SK-N-SH (cell line): ENCODE measurements around the gene TMEM185A. TPM values are rescaled to one million over a fixed set of nuclear protein-coding genes. Genes with fewer than 3 reads are reported as not detected.

Experiments
- CTCF ChIA-PET: fragments of 300-600, 350-600 bp; formaldehyde crosslinking; extraction: SDS; loops from one replicate; lab custom pipeline; 2021; lab: Yijun Ruan, JAX
- POLR2A ChIA-PET: fragments of 350-600 bp; sonication (Branson Sonifier 250); formaldehyde crosslinking; extraction: SDS; loops from one replicate; lab custom pipeline; 2020; ENCODE audit warnings: antibody characterized with exemption, inconsistent platforms; lab: Yijun Ruan, JAX
- DNase-seq: peaks from one replicate; pipeline ENCODE4 v3.0.0; 2012
- H2AFZ ChIP-seq: fragments of 200-600 bp; sonication (generic); 2 replicates; pipeline ENCODE4 v1.8.1; 2016; ENCODE audit warnings: antibody characterized with exemption, mild to moderate bottlenecking, low read depth
- H3F3A ChIP-seq: fragments of 200-600 bp; sonication (generic); replicated peaks from 2 replicates; pipeline ENCODE3; 2016; ENCODE audit warnings: antibody characterized with exemption, mild to moderate bottlenecking; ENCODE audit not compliant: insufficient read depth
- H3K27ac ChIP-seq, 2 experiments: fragments of 200-500 bp in 1 of 2; fragments of 200-600 bp in 1 of 2; sonication (Bioruptor generic) in 1 of 2; sonication (generic), shearing (Covaris generic) in 1 of 2; 2 replicates each; pipeline versions ENCODE4 v1.5.1 to v1.6.1; 2014 to 2016; ENCODE audit warnings: low read depth in 2 of 2, inconsistent platforms in 1 of 2, low read length in 1 of 2, mild to moderate bottlenecking in 1 of 2, mixed read lengths in 1 of 2
- H3K27me3 ChIP-seq: fragments of 200-600 bp; sonication (generic), shearing (Covaris generic); 2 replicates; pipeline ENCODE4 v1.6.1; 2016; ENCODE audit warnings: mixed run types; ENCODE audit not compliant: insufficient read depth
- H3K36me3 ChIP-seq, 2 experiments: fragments of 200-500 bp in 1 of 2; fragments of 200-600 bp in 1 of 2; sonication (Bioruptor generic) in 1 of 2; sonication (generic) in 1 of 2; replicated peaks in 1 of 2; 2 replicates each; pipeline versions ENCODE3 to v1.5.1; 2014 to 2016; ENCODE audit warnings: low read length in 1 of 2, mild to moderate bottlenecking in 1 of 2; ENCODE audit not compliant: insufficient read depth in 2 of 2, control insufficient read depth in 1 of 2
- H3K4me1 ChIP-seq, 2 experiments: fragments of 200-500 bp in 1 of 2; fragments of 200-600 bp in 1 of 2; sonication (Bioruptor generic) in 1 of 2; sonication (generic), shearing (Covaris generic) in 1 of 2; 2 replicates each; pipeline versions ENCODE4 v1.5.1 to v1.6.1; 2014 to 2016; ENCODE audit warnings: low read depth in 1 of 2, low read length in 1 of 2, mixed run types in 1 of 2; ENCODE audit not compliant: insufficient read depth in 2 of 2, control insufficient read depth in 1 of 2
- H3K4me2 ChIP-seq: fragments of 200-600 bp; sonication (generic), shearing (Covaris generic); 2 replicates; pipeline ENCODE4 v1.6.1; 2017; ENCODE audit warnings: mixed run types
- H3K4me3 ChIP-seq, 2 experiments: fragments of 200-500 bp in 1 of 2; fragments of 200-600 bp in 1 of 2; sonication (Bioruptor generic) in 1 of 2; sonication (generic), shearing (Covaris generic) in 1 of 2; 2 replicates each; pipeline versions ENCODE4 v1.5.1 to v1.8.1; 2014 to 2016; ENCODE audit warnings: low read depth in 2 of 2, inconsistent platforms in 1 of 2, low read length in 1 of 2, mild to moderate bottlenecking in 1 of 2, mixed read lengths in 1 of 2, moderate library complexity in 1 of 2
- H3K79me2 ChIP-seq: fragments of 200-600 bp; sonication (generic); 2 replicates; pipeline ENCODE4 v1.8.1; 2017; ENCODE audit warnings: mild to moderate bottlenecking; ENCODE audit not compliant: insufficient read depth
- H3K9ac ChIP-seq: fragments of 200-600 bp; sonication (generic); 2 replicates; pipeline ENCODE4 v1.6.1; 2017; ENCODE audit warnings: mixed run types
- H3K9me2 ChIP-seq: fragments of 200-600 bp; sonication (generic); 2 replicates; pipeline ENCODE4 v1.6.1; 2017; ENCODE audit warnings: mixed run types
- H3K9me3 ChIP-seq: fragments of 200-600 bp; sonication (generic); 2 replicates; pipeline ENCODE4 v1.6.1; 2017; ENCODE audit warnings: mixed run types, mild to moderate bottlenecking, moderate library complexity
- H4K20me1 ChIP-seq: fragments of 200-600 bp; sonication (generic); 2 replicates; pipeline ENCODE4 v1.6.1; 2017; ENCODE audit warnings: mild to moderate bottlenecking, mixed run types; ENCODE audit not compliant: insufficient read depth
- CHD2 ChIP-seq: fragments of 150-350 bp; IDR thresholded peaks from 2 replicates; pipeline ENCODE4 v1.6.1; 2018; ENCODE audit warnings: low read length; ENCODE audit not compliant: partially characterized antibody
- EZH2phosphoT487 ChIP-seq: fragments of 200-600 bp; sonication (generic); IDR thresholded peaks from 2 replicates; pipeline ENCODE4 v1.6.1; 2017; ENCODE audit warnings: low read depth, mixed run types, mild to moderate bottlenecking, antibody characterized with exemption, moderate library complexity, borderline replicate concordance
- FOXJ3 ChIP-seq: sonication (generic); formaldehyde crosslinking; IDR thresholded peaks from 2 replicates; pipeline ENCODE4 v1.5.1; 2020; ENCODE audit warnings: mild to moderate bottlenecking, missing genetic modification reagents
- FOXM1 ChIP-seq: IDR thresholded peaks from 2 replicates; pipeline ENCODE4 v1.4.0; 2012; ENCODE audit warnings: low read depth, mild to moderate bottlenecking
- NRF1 ChIP-seq: IDR thresholded peaks from 2 replicates; pipeline ENCODE4 v1.6.1; 2012; ENCODE audit warnings: low read depth, mild to moderate bottlenecking, low read length
- POLR2AphosphoS5 ChIP-seq: IDR thresholded peaks from 2 replicates; pipeline ENCODE4 v1.6.1; 2012; ENCODE audit warnings: low read depth, low read length
- RCOR1 ChIP-seq: fragments of 150-350 bp; IDR thresholded peaks from 2 replicates; pipeline ENCODE4 v1.6.1; 2017; ENCODE audit warnings: antibody characterized with exemption, low read length
- REST ChIP-seq: IDR thresholded peaks from 2 replicates; pipeline ENCODE4 v1.6.1; 2012; ENCODE audit warnings: mild to moderate bottlenecking, low read depth, low read length, moderate library complexity
- RFX5 ChIP-seq: IDR thresholded peaks from 2 replicates; pipeline ENCODE4 v1.6.1; 2012; ENCODE audit warnings: mild to moderate bottlenecking, improper control_type of control experiment, low read length
- RXRA ChIP-seq: IDR thresholded peaks from 2 replicates; pipeline ENCODE4 v1.4.0; 2012; ENCODE audit warnings: low read depth, mild to moderate bottlenecking, borderline replicate concordance
- SMC3 ChIP-seq: IDR thresholded peaks from 2 replicates; pipeline ENCODE4 v1.6.1; 2012; ENCODE audit warnings: low read depth, low read length, improper control_type of control experiment
- TCF12 ChIP-seq: IDR thresholded peaks from 2 replicates; pipeline ENCODE4 v1.4.0; 2012
- USF1 ChIP-seq: IDR thresholded peaks from 2 replicates; pipeline ENCODE4 v1.4.0; 2012; ENCODE audit warnings: low read depth, borderline replicate concordance
- WGBS: methylation state at CpG from one replicate; pipeline ENCODE4 v1.1.6; 2017; ENCODE audit warnings: low lambda C conversion rate; 5-methylcytosine and 5-hydroxymethylcytosine counted together
- polyA plus RNA-seq, 3 experiments: library from polyadenylated mRNA; depleted of rRNA; stranded (reverse); fragments of >200 nt; gene quantifications; 2 replicates each; pipeline ENCODE4 v1.2.3, GENCODE V29; 2012
- TF ChIP-seq, protein P1 (sequence below): fragments of 150-350 bp; IDR thresholded peaks from 2 replicates; pipeline ENCODE4 v1.6.1; 2016; ENCODE audit warnings: mild to moderate bottlenecking, low read depth, low read length
- TF ChIP-seq, protein P2 (sequence below): fragments of 150-350 bp; IDR thresholded peaks from 2 replicates; pipeline ENCODE4 v1.6.1; 2017; ENCODE audit warnings: antibody characterized with exemption, low read length, low read depth, borderline replicate concordance
- TF ChIP-seq, protein P3 (sequence below): fragments of 200-600 bp; sonication (generic); IDR thresholded peaks from 2 replicates; pipeline ENCODE4 v1.6.1; 2017; ENCODE audit warnings: antibody characterized with exemption, mild to moderate bottlenecking, moderate library complexity
- TF ChIP-seq, protein P4 (sequence below): IDR thresholded peaks from 2 replicates; pipeline ENCODE4 v1.4.0; 2012; ENCODE audit warnings: low read depth

Gene TMEM185A
- polyA plus RNA-seq, 1 of the 3 experiments (the other 2 are of a cell fraction), result 11.9 TPM

- no peak overlapping the region for H3K4me2 ChIP-seq
- ChIA-PET CTCF (interaction anchor here (1.9 kb wide), 1 partner anchor 140 kb away, joined by 5 read pairs; no protein-coding TSS in a partner anchor), POLR2A (no interaction called here)
- no peaks in the 10 kb centered on the region for H3K79me2 ChIP-seq
- H3K9ac ChIP-seq, result no peak overlapping the region
- H3K4me1 ChIP-seq, result no peaks in the 10 kb centered on the region
- H3F3A ChIP-seq, result no peaks in the 10 kb centered on the region
- WGBS, result 50% methylated on average over 5 of the region's 5 CpGs
- no peaks in the 10 kb centered on the region for H3K9me2 ChIP-seq
- H3K4me3 ChIP-seq, result no peak overlapping the region
- H3K36me3 ChIP-seq, result peaks cover 0 to 3% of the 10 kb centered on the region in 2 experiments
- no peak overlapping the region for H3K27ac ChIP-seq
- no peaks in the 10 kb centered on the region for H3K27me3 ChIP-seq
- H4K20me1 ChIP-seq, result no peaks in the 10 kb centered on the region
- no peaks in the 10 kb centered on the region for H3K9me3 ChIP-seq
- no peak for DNase-seq
- TF ChIP-seq NRF1 (no peak), CHD2 (no peak), FOXM1 (no peak), EZH2phosphoT487 (no peak), FOXJ3 (CRISPR knock-in tag) (no peak), RXRA (no peak), POLR2AphosphoS5 (no peak)
- TF ChIP-seq, protein P1, sequence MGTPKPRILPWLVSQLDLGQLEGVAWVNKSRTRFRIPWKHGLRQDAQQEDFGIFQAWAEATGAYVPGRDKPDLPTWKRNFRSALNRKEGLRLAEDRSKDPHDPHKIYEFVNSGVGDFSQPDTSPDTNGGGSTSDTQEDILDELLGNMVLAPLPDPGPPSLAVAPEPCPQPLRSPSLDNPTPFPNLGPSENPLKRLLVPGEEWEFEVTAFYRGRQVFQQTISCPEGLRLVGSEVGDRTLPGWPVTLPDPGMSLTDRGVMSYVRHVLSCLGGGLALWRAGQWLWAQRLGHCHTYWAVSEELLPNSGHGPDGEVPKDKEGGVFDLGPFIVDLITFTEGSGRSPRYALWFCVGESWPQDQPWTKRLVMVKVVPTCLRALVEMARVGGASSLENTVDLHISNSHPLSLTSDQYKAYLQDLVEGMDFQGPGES, result no peak
- TF ChIP-seq, protein P2, sequence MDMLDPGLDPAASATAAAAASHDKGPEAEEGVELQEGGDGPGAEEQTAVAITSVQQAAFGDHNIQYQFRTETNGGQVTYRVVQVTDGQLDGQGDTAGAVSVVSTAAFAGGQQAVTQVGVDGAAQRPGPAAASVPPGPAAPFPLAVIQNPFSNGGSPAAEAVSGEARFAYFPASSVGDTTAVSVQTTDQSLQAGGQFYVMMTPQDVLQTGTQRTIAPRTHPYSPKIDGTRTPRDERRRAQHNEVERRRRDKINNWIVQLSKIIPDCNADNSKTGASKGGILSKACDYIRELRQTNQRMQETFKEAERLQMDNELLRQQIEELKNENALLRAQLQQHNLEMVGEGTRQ, result no peak
- no peak overlapping the region for H2AFZ ChIP-seq
Measured at GRCh38 chrX:149610511-149610910, 21.1 kb downstream of the TMEM185A start.

DNA sequence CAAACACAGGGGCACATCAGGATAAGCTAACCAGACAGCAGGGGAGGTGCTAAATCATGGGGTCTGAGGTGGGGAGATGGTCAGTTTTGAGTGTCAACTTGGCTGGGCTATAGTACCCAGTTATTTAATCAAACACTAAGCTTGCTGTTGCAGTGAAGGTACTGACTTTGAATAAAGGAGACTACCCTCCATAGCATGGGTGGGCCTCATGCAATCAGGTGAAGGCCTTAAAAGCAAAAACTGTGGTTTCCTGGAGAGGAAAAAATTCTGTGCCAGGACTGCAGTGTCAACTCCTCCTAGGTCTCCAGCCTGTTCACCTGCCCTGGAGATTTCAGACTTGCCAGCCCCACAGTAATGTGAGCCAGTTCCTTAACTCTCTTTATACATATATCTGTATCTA lies 23.9 kb downstream of the TMEM185A start:
- DNase-seq, result no peak
- H3K4me3 ChIP-seq, result no peak overlapping the region
- H3K9me2 ChIP-seq, result no peaks in the 10 kb centered on the region
- H3K9ac ChIP-seq, result no peak overlapping the region
- H2AFZ ChIP-seq, result no peak overlapping the region
- no peak overlapping the region for H3K4me2 ChIP-seq
- no peaks in the 10 kb centered on the region for H3K9me3 ChIP-seq
- peaks cover 0 to 3% of the 10 kb centered on the region in 2 experiments for H3K36me3 ChIP-seq
- CTCF ChIA-PET, result no interaction called here
- H3F3A ChIP-seq, result no peaks in the 10 kb centered on the region
- H3K27ac ChIP-seq, result no peak overlapping the region
- H3K79me2 ChIP-seq, result no peaks in the 10 kb centered on the region
- no peaks in the 10 kb centered on the region for H3K27me3 ChIP-seq
- POLR2A ChIA-PET, result interaction anchor here (0.6 kb wide), 1 partner anchor 1188 kb away, joined by 4 read pairs; no protein-coding TSS in a partner anchor
- H4K20me1 ChIP-seq, result no peaks in the 10 kb centered on the region
- H3K4me1 ChIP-seq, result no peaks in the 10 kb centered on the region
- no peak for TF ChIP-seq POLR2AphosphoS5
- no peak for TF ChIP-seq SMC3
- TF ChIP-seq, protein P1, result no peak
- no peak for TF ChIP-seq RCOR1
- no peak for TF ChIP-seq FOXM1
- TF ChIP-seq, protein P3, sequence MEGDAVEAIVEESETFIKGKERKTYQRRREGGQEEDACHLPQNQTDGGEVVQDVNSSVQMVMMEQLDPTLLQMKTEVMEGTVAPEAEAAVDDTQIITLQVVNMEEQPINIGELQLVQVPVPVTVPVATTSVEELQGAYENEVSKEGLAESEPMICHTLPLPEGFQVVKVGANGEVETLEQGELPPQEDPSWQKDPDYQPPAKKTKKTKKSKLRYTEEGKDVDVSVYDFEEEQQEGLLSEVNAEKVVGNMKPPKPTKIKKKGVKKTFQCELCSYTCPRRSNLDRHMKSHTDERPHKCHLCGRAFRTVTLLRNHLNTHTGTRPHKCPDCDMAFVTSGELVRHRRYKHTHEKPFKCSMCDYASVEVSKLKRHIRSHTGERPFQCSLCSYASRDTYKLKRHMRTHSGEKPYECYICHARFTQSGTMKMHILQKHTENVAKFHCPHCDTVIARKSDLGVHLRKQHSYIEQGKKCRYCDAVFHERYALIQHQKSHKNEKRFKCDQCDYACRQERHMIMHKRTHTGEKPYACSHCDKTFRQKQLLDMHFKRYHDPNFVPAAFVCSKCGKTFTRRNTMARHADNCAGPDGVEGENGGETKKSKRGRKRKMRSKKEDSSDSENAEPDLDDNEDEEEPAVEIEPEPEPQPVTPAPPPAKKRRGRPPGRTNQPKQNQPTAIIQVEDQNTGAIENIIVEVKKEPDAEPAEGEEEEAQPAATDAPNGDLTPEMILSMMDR, result no peak
- no peak for TF ChIP-seq TCF12
- no peak for TF ChIP-seq REST
- TF ChIP-seq RFX5, result no peak
- no peak for TF ChIP-seq USF1
- TF ChIP-seq, protein P4, sequence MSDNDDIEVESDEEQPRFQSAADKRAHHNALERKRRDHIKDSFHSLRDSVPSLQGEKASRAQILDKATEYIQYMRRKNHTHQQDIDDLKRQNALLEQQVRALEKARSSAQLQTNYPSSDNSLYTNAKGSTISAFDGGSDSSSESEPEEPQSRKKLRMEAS, result no peak
- no peak for TF ChIP-seq FOXJ3 (CRISPR knock-in tag)
- no peak for TF ChIP-seq CHD2
